HepG2 (cell line): Measurements from ENCODE around the gene APRT.

Experiments
- ATF2 ChIP-seq: sonication (generic); formaldehyde crosslinking; IDR thresholded peaks from 2 replicates; pipeline ENCODE4 v1.4.0; 2020; ENCODE audit warnings: missing genetic modification reagents
- BORCS8-MEF2B ChIP-seq: sonication (generic); formaldehyde crosslinking; IDR thresholded peaks from 2 replicates; pipeline ENCODE4 v1.8.0; 2022; ENCODE audit warnings: mild to moderate bottlenecking, missing genetic modification reagents
- CC2D1A ChIP-seq: sonication (generic); formaldehyde crosslinking; IDR thresholded peaks from 2 replicates; pipeline ENCODE4 v1.8.1; 2023; ENCODE audit warnings: mild to moderate bottlenecking, missing genetic modification reagents
- CTCF ChIP-seq: sonication (generic); formaldehyde crosslinking; IDR thresholded peaks from 2 replicates; pipeline ENCODE4 v1.5.0; 2020; ENCODE audit warnings: mild to moderate bottlenecking, missing genetic modification reagents, moderate library complexity
- EP300 ChIP-seq, 3 experiments: sonication (generic) in 1 of 3; formaldehyde crosslinking in 1 of 3; IDR thresholded peaks; 2 replicates each; pipeline versions ENCODE4 v1.5.1 to v1.6.1; 2011 to 2020; ENCODE audit warnings: low read depth in 2 of 3, low read length in 2 of 3, borderline replicate concordance in 1 of 3, improper control_type of control experiment in 1 of 3, mild to moderate bottlenecking in 1 of 3, missing genetic modification reagents in 1 of 3, moderate library complexity in 1 of 3
- FOXJ3 ChIP-seq: sonication (generic); formaldehyde crosslinking; IDR thresholded peaks from 2 replicates; pipeline ENCODE4 v1.4.0; 2020; ENCODE audit warnings: missing genetic modification reagents, mild to moderate bottlenecking, borderline replicate concordance
- POLR2AphosphoS5 ChIP-seq: IDR thresholded peaks from 2 replicates; pipeline ENCODE4 v1.6.1; 2012; ENCODE audit warnings: low read depth, low read length
- SNAI1 ChIP-seq: sonication (generic); formaldehyde crosslinking; IDR thresholded peaks from 2 replicates; pipeline ENCODE4 v1.5.0; 2020; ENCODE audit warnings: mild to moderate bottlenecking, missing genetic modification reagents, borderline replicate concordance
- TCF7 ChIP-seq: sonication (generic); IDR thresholded peaks from 2 replicates; pipeline ENCODE4 v1.6.1; 2016; ENCODE audit warnings: antibody characterized with exemption, low read depth
- ZKSCAN8 ChIP-seq: IDR thresholded peaks from 2 replicates; pipeline ENCODE4 v1.6.1; 2016; ENCODE audit warnings: borderline replicate concordance, missing genetic modification reagents, missing compliant biosample characterization
- ZNF670 ChIP-seq: sonication (generic); formaldehyde crosslinking; IDR thresholded peaks from 2 replicates; pipeline ENCODE4 v1.8.0; 2022; ENCODE audit warnings: mild to moderate bottlenecking, missing genetic modification reagents, borderline replicate concordance
- TF ChIP-seq, protein P1 (sequence below): sonication (generic); formaldehyde crosslinking; IDR thresholded peaks from 2 replicates; pipeline ENCODE4 v1.4.0; 2020; ENCODE audit warnings: mild to moderate bottlenecking, missing genetic modification reagents
- TF ChIP-seq, protein P2 (sequence below): sonication (generic); formaldehyde crosslinking; IDR thresholded peaks from 2 replicates; pipeline ENCODE4 v1.9.0; 2021; ENCODE audit warnings: missing genetic modification reagents, borderline replicate concordance
- TF ChIP-seq, protein P3 (sequence below): sonication (generic); formaldehyde crosslinking; IDR thresholded peaks from 2 replicates; pipeline ENCODE4 v1.8.0; 2022; ENCODE audit warnings: missing genetic modification reagents, mild to moderate bottlenecking, moderate library complexity, borderline replicate concordance

GRCh38 chr16:88777471-88778270, 34.1 kb downstream of the APRT start:
- TF ChIP-seq FOXJ3 = no peak
- TF ChIP-seq SNAI1 (CRISPR knock-in tag) = no peak
- TF ChIP-seq, protein P1, sequence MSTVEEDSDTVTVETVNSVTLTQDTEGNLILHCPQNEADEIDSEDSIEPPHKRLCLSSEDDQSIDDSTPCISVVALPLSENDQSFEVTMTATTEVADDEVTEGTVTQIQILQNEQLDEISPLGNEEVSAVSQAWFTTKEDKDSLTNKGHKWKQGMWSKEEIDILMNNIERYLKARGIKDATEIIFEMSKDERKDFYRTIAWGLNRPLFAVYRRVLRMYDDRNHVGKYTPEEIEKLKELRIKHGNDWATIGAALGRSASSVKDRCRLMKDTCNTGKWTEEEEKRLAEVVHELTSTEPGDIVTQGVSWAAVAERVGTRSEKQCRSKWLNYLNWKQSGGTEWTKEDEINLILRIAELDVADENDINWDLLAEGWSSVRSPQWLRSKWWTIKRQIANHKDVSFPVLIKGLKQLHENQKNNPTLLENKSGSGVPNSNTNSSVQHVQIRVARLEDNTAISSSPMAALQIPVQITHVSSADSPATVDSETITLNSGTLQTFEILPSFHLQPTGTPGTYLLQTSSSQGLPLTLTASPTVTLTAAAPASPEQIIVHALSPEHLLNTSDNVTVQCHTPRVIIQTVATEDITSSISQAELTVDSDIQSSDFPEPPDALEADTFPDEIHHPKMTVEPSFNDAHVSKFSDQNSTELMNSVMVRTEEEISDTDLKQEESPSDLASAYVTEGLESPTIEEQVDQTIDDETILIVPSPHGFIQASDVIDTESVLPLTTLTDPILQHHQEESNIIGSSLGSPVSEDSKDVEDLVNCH (CRISPR knock-in tag) = no peak
- TF ChIP-seq, protein P2, sequence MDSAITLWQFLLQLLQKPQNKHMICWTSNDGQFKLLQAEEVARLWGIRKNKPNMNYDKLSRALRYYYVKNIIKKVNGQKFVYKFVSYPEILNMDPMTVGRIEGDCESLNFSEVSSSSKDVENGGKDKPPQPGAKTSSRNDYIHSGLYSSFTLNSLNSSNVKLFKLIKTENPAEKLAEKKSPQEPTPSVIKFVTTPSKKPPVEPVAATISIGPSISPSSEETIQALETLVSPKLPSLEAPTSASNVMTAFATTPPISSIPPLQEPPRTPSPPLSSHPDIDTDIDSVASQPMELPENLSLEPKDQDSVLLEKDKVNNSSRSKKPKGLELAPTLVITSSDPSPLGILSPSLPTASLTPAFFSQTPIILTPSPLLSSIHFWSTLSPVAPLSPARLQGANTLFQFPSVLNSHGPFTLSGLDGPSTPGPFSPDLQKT = no peak
- no peak for TF ChIP-seq TCF7
- no peak for TF ChIP-seq EP300 (IDR thresholded peaks at IDR 0.05; ENCODE audit: low read depth in 2 of 2, low read length in 2 of 2)
- no peak for TF ChIP-seq EP300 (CRISPR knock-in tag; IDR thresholded peaks at IDR 0.05; ENCODE audit: borderline replicate concordance)
- TF ChIP-seq CC2D1A = no peak
- no peak for TF ChIP-seq ATF2
- no peak for TF ChIP-seq ZNF670 (CRISPR knock-in tag)
- TF ChIP-seq CTCF = no peak
- no peak for TF ChIP-seq POLR2AphosphoS5
- TF ChIP-seq BORCS8-MEF2B (CRISPR knock-in tag) = no peak
- no peak for TF ChIP-seq ZKSCAN8
- TF ChIP-seq, protein P3, sequence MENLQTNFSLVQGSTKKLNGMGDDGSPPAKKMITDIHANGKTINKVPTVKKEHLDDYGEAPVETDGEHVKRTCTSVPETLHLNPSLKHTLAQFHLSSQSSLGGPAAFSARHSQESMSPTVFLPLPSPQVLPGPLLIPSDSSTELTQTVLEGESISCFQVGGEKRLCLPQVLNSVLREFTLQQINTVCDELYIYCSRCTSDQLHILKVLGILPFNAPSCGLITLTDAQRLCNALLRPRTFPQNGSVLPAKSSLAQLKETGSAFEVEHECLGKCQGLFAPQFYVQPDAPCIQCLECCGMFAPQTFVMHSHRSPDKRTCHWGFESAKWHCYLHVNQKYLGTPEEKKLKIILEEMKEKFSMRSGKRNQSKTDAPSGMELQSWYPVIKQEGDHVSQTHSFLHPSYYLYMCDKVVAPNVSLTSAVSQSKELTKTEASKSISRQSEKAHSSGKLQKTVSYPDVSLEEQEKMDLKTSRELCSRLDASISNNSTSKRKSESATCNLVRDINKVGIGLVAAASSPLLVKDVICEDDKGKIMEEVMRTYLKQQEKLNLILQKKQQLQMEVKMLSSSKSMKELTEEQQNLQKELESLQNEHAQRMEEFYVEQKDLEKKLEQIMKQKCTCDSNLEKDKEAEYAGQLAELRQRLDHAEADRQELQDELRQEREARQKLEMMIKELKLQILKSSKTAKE = no peak
